ENCODE results near the gene USP2. TPM values are rescaled to one million over a fixed set of nuclear protein-coding genes. Genes with fewer than 3 reads are reported as not detected.
A peak's percentile ranks its signal among the peaks of the same experiment; 100 is the strongest.

The USP2 gene
- total RNA-seq, 1 donor from 2014 or later: 13.2 TPM

- H3K36me3 Mint-ChIP-seq: peaks cover 24% of the 10 kb centered on the region
- H3K27me3 Mint-ChIP-seq (ENCODE audit: low read depth): no peaks in the 10 kb centered on the region
- no peak for TF ChIP-seq CTCF (IDR thresholded peaks at IDR 0.05; ENCODE audit: unreplicated experiment)
- no peak overlapping the region for H3K4me3 Mint-ChIP-seq
- peaks cover 48% of the 10 kb centered on the region for H3K9me3 Mint-ChIP-seq
- H3K27ac Mint-ChIP-seq: no peak overlapping the region
- peaks cover 29% of the 10 kb centered on the region for H3K4me1 Mint-ChIP-seq
- DNase-seq (ENCODE audit: low spot score in 2 of 2, unreplicated experiment in 2 of 2): no peak
Measured at GRCh38 chr11:119400860-119401259, 19.4 kb upstream of the USP2 start.

- no peaks in the 10 kb centered on the region for H3K27me3 Mint-ChIP-seq (ENCODE audit: low read depth)
- no peak for DNase-seq (ENCODE audit: low spot score in 2 of 2, unreplicated experiment in 2 of 2)
- no peak overlapping the region for H3K4me3 Mint-ChIP-seq
- peaks cover 48% of the 10 kb centered on the region for H3K9me3 Mint-ChIP-seq
- peaks cover 24% of the 10 kb centered on the region for H3K36me3 Mint-ChIP-seq
- no peak for TF ChIP-seq CTCF (IDR thresholded peaks at IDR 0.05; ENCODE audit: unreplicated experiment)
- H3K27ac Mint-ChIP-seq: no peak overlapping the region
- peaks cover under 1% of the 10 kb centered on the region for H3K4me1 Mint-ChIP-seq
Measured at GRCh38 chr11:119397740-119398139, 16.2 kb upstream of the USP2 start.

- no peaks in the 10 kb centered on the region for H3K27me3 Mint-ChIP-seq (ENCODE audit: low read depth)
- H3K36me3 Mint-ChIP-seq: peaks cover 22% of the 10 kb centered on the region
- TF ChIP-seq CTCF (IDR thresholded peaks at IDR 0.05; ENCODE audit: unreplicated experiment): no peak
- H3K9me3 Mint-ChIP-seq: peaks cover 44% of the 10 kb centered on the region
- no peak overlapping the region for H3K4me3 Mint-ChIP-seq
- no peak overlapping the region for H3K27ac Mint-ChIP-seq
- H3K4me1 Mint-ChIP-seq: no peaks in the 10 kb centered on the region
- DNase-seq (ENCODE audit: low spot score in 2 of 2, unreplicated experiment in 2 of 2): no peak
Measured at GRCh38 chr11:119396835-119397234, 15.3 kb upstream of the USP2 start.

GRCh38 chr11:119391275-119391674, 9.8 kb upstream of the USP2 start:
- H3K27ac Mint-ChIP-seq: no peak overlapping the region
- H3K36me3 Mint-ChIP-seq: no peaks in the 10 kb centered on the region
- H3K4me1 Mint-ChIP-seq: no peaks in the 10 kb centered on the region
- no peak overlapping the region for H3K4me3 Mint-ChIP-seq
- no peaks in the 10 kb centered on the region for H3K9me3 Mint-ChIP-seq
- DNase-seq (ENCODE audit: low spot score in 2 of 2, unreplicated experiment in 2 of 2): no peak
- no peak for TF ChIP-seq CTCF (IDR thresholded peaks at IDR 0.05; ENCODE audit: unreplicated experiment)
- no peaks in the 10 kb centered on the region for H3K27me3 Mint-ChIP-seq (ENCODE audit: low read depth)

- TF ChIP-seq CTCF (IDR thresholded peaks at IDR 0.05; ENCODE audit: unreplicated experiment): no peak
- DNase-seq (ENCODE audit: low spot score in 2 of 2, unreplicated experiment in 2 of 2): no peak
- H3K36me3 Mint-ChIP-seq: no peaks in the 10 kb centered on the region
Measured at GRCh38 chr11:119389611-119390254, 8.2 kb upstream of the USP2 start.

GRCh38 chr11:119388103-119388502, 6.6 kb upstream of the USP2 start:
- no peaks in the 10 kb centered on the region for H3K27me3 Mint-ChIP-seq (ENCODE audit: low read depth)
- no peak overlapping the region for H3K4me3 Mint-ChIP-seq
- no peaks in the 10 kb centered on the region for H3K36me3 Mint-ChIP-seq
- no peak for TF ChIP-seq CTCF (IDR thresholded peaks at IDR 0.05; ENCODE audit: unreplicated experiment)
- H3K27ac Mint-ChIP-seq: no peak overlapping the region
- no peaks in the 10 kb centered on the region for H3K9me3 Mint-ChIP-seq
- H3K4me1 Mint-ChIP-seq: no peaks in the 10 kb centered on the region
- DNase-seq (ENCODE audit: low spot score in 2 of 2, unreplicated experiment in 2 of 2): peak in 1 of 2 experiments; percentile 20

More at GRCh38 chr11:119389611-119390254, 8.2 kb upstream of the USP2 start:
- Mint-ChIP-seq H3K27me3 (ENCODE audit: low read depth) (no peaks in the 10 kb centered on the region), H3K27ac (no peak overlapping the region), H3K4me3 (no peak overlapping the region), H3K4me1 (no peaks in the 10 kb centered on the region), H3K9me3 (no peaks in the 10 kb centered on the region)

All from mesothelial cell of epicardium (in vitro differentiated cells).